Prostate gland (tissue), 2 donors: ENCODE measurements around the gene SND1.

Experiments used
- CTCF ChIP-seq, 4 experiments: fragments of 200-600 bp in 2 of 4; fragments of 450-650 bp in 2 of 4; sonication (generic) in 2 of 4; IDR thresholded peaks; 1 replicate in 3 of 4; 2 replicates in 1 of 4; pipeline ENCODE4 v1.5.1; 2016 to 2019; ENCODE audit warnings: antibody characterized with exemption in 4 of 4, mild to moderate bottlenecking in 2 of 4, moderate library complexity in 2 of 4
- POLR2A ChIP-seq: fragments of 450-650 bp; IDR thresholded peaks from one replicate; pipeline ENCODE4 v1.6.1; 2016; ENCODE audit warnings: antibody characterized with exemption, mild to moderate bottlenecking

- no peak for TF ChIP-seq CTCF (IDR thresholded peaks at IDR 0.05)
- TF ChIP-seq POLR2A = no peak
Measured at GRCh38 chr7:128017460-128017859, 365.5 kb downstream of the SND1 start.
